Measurements from ENCODE around the gene BCAS1.
A peak's percentile ranks its signal among the peaks of the same experiment; 100 is the strongest.

BCAS1 gene

GRCh38 chr20:53899351-53900167 lies 170.8 kb downstream of the BCAS1 start:
- H2AFZ ChIP-seq = peak overlapping the region; percentile 47
- H3K36me3 ChIP-seq (ENCODE audit: control insufficient read depth, insufficient read depth, low read length) = no peaks in the 10 kb centered on the region
- peak overlapping the region; percentile 30 for H3K27ac ChIP-seq
- H3K4me2 ChIP-seq (ENCODE audit: low read length) = no peak overlapping the region
- no peaks in the 10 kb centered on the region for H3K27me3 ChIP-seq (ENCODE audit: control insufficient read depth, insufficient read depth, low read length)
- H3K4me1 ChIP-seq = peaks cover 23% of the 10 kb centered on the region
- no peaks in the 10 kb centered on the region for H3K79me2 ChIP-seq
- TF ChIP-seq, protein P1, sequence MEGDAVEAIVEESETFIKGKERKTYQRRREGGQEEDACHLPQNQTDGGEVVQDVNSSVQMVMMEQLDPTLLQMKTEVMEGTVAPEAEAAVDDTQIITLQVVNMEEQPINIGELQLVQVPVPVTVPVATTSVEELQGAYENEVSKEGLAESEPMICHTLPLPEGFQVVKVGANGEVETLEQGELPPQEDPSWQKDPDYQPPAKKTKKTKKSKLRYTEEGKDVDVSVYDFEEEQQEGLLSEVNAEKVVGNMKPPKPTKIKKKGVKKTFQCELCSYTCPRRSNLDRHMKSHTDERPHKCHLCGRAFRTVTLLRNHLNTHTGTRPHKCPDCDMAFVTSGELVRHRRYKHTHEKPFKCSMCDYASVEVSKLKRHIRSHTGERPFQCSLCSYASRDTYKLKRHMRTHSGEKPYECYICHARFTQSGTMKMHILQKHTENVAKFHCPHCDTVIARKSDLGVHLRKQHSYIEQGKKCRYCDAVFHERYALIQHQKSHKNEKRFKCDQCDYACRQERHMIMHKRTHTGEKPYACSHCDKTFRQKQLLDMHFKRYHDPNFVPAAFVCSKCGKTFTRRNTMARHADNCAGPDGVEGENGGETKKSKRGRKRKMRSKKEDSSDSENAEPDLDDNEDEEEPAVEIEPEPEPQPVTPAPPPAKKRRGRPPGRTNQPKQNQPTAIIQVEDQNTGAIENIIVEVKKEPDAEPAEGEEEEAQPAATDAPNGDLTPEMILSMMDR (IDR thresholded peaks at IDR 0.05) = no peak
- no peak overlapping the region for H3K4me3 ChIP-seq (ENCODE audit: low read depth, low read length)
- H3K9me3 ChIP-seq (ENCODE audit: control insufficient read depth, low read length) = no peaks in the 10 kb centered on the region
- no peak overlapping the region for H3K9ac ChIP-seq

DNA sequence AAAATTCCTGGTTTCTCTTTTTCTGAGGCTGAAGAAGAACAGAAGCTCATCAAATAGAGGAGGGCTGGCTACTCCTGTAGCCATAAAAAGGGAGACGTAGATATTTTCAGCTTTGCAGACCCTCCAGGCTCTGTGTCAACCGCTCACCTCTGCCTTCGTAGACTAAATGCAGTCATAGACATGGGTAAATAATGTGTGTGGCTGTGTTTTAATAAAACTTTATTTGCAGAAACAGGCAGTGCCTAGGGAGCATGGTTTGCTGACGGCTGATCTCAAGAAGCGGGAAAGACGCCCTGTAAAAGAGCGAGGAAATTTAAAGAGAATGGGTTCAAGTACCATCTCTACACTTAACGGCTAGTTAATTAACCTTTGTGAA lies 171.8 kb downstream of the BCAS1 start:
- Histone ChIP-seq H3K9ac (no peak overlapping the region), H3K27me3 (ENCODE audit: control insufficient read depth, insufficient read depth, low read length) (no peaks in the 10 kb centered on the region), H3K4me3 (ENCODE audit: low read depth, low read length) (no peak overlapping the region), H3K27ac (peak overlapping the region; percentile 15), H3K79me2 (no peaks in the 10 kb centered on the region), H3K36me3 (ENCODE audit: control insufficient read depth, insufficient read depth, low read length) (no peaks in the 10 kb centered on the region), H3K9me3 (ENCODE audit: control insufficient read depth, low read length) (no peaks in the 10 kb centered on the region), H3K4me1 (peaks cover 23% of the 10 kb centered on the region), H3K4me2 (ENCODE audit: low read length) (peak overlapping the region; percentile 15), H2AFZ (peak overlapping the region; percentile 67)
- TF ChIP-seq, protein P1 (IDR thresholded peaks at IDR 0.05) = no peak

DNA sequence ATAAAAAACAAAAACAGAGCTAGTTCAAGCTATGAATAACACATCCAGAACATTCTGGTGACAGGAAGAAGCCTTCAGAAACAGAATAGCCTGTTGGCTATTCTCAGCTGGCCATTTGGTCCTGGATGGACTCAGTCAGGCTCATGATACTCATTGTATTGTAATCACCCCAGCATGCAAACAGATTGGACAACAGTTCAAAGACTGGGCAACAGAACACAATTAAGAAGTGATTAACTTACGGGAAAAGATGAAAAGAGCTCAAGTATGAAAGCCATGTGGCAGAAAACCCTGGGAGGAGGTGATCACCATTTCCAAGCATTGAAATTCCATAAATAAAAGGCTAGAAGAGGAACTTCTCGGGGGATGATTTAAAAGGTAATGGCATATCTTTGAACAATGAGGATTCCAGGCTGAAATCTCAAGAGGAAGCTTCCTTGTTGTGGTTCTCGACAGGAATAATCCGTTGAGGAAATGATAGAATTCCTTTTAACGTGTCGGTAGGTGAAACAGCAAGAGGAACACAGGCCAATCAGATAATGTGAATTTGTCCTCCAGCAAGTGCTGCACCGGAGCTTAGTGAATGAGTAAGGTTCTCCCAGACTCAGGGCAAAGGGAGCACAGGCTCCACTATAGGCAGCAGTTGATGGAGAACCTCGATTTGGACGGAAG lies 172.4 kb downstream of the BCAS1 start:
- Histone ChIP-seq H3K4me2 (ENCODE audit: low read length) (peak overlapping the region; percentile 15), H3K4me3 (ENCODE audit: low read depth, low read length) (no peak overlapping the region), H3K27ac (peak overlapping the region; percentile 15), H3K9ac (no peak overlapping the region), H3K4me1 (peaks cover 23% of the 10 kb centered on the region), H2AFZ (peak overlapping the region; percentile 67), H3K36me3 (ENCODE audit: control insufficient read depth, insufficient read depth, low read length) (no peaks in the 10 kb centered on the region), H3K79me2 (no peaks in the 10 kb centered on the region), H3K9me3 (ENCODE audit: control insufficient read depth, low read length) (no peaks in the 10 kb centered on the region), H3K27me3 (ENCODE audit: control insufficient read depth, insufficient read depth, low read length) (no peaks in the 10 kb centered on the region)
- TF ChIP-seq, protein P1 (IDR thresholded peaks at IDR 0.05) = no peak

DNA sequence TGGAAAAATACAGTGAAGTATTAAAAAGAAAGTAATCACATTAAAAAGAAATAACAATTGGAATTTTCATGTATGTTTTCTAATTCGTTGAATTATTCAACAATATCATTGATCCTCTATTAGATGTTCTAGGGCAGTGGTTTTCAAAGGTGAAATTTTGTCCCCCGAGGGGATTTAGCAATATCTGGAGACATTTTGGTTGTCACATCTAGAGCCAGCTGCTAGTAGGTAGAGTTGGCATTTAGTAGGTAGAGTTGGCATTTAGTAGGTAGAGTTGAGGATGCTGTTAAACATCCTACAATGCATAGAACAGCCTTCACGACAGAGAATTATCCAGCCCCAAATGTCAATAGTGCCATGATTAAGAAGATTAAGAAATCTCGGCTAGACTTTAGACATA lies 173.7 kb downstream of the BCAS1 start:
- no peak overlapping the region for H3K4me2 ChIP-seq (ENCODE audit: low read length)
- no peak overlapping the region for H3K27ac ChIP-seq
- H3K36me3 ChIP-seq (ENCODE audit: control insufficient read depth, insufficient read depth, low read length) = no peaks in the 10 kb centered on the region
- no peak overlapping the region for H3K4me3 ChIP-seq (ENCODE audit: low read depth, low read length)
- TF ChIP-seq, protein P1 (IDR thresholded peaks at IDR 0.05) = no peak
- peaks cover 21% of the 10 kb centered on the region for H3K4me1 ChIP-seq
- H3K9me3 ChIP-seq (ENCODE audit: control insufficient read depth, low read length) = no peaks in the 10 kb centered on the region
- H3K27me3 ChIP-seq (ENCODE audit: control insufficient read depth, insufficient read depth, low read length) = no peaks in the 10 kb centered on the region
- no peaks in the 10 kb centered on the region for H3K79me2 ChIP-seq
- H2AFZ ChIP-seq = no peak overlapping the region
- no peak overlapping the region for H3K9ac ChIP-seq

Measured in parathyroid adenoma (tissue), 2 donors.